Skeletal muscle satellite cell (primary cell): ENCODE data around the gene DEFB128.
"Not testable (repeated sequence)": the region's sequence is repeated elsewhere in the genome, so short reads cannot be mapped to it uniquely, and the experiment has no call there.

Source experiments
- H3K27me3 ChIP-seq: 2 replicates; pipeline ENCODE4 v1.7.0; 2013; ENCODE audit warnings: low read length; ENCODE audit not compliant: control insufficient read depth, insufficient read depth
- H3K36me3 ChIP-seq: 2 replicates; pipeline ENCODE4 v1.7.0; 2013; ENCODE audit warnings: mild to moderate bottlenecking, control low read depth, low read length; ENCODE audit not compliant: insufficient read depth
- H3K4me1 ChIP-seq: 2 replicates; pipeline ENCODE4 v1.7.0; 2013; ENCODE audit warnings: low read length; ENCODE audit not compliant: control insufficient read depth, insufficient read depth
- H3K4me2 ChIP-seq: 2 replicates; pipeline ENCODE4 v1.7.0; 2013; ENCODE audit warnings: mild to moderate bottlenecking, low read length
- H3K4me3 ChIP-seq: 2 replicates; pipeline ENCODE4 v1.7.0; 2013; ENCODE audit warnings: low read length
- H3K9ac ChIP-seq: 2 replicates; pipeline ENCODE4 v1.7.0; 2013; ENCODE audit warnings: mild to moderate bottlenecking, low read depth, low read length, moderate library complexity
- H3K9me3 ChIP-seq: replicated peaks from 2 replicates; pipeline ENCODE4 v1.7.0; 2013; ENCODE audit warnings: mild to moderate bottlenecking, control low read depth, low read length

DEFB128 gene

GRCh38 chr20:214383-214782 is 24.9 kb upstream of the DEFB128 start:
- Histone ChIP-seq H3K27me3 (peaks cover 35% of the 10 kb centered on the region), H3K4me3 (no peak overlapping the region), H3K4me2 (no peak overlapping the region), H3K9me3 (no peaks in the 10 kb centered on the region), H3K9ac (no peak overlapping the region), H3K4me1 (no peaks in the 10 kb centered on the region), H3K36me3 (no peaks in the 10 kb centered on the region)

- H3K9ac ChIP-seq = no peak overlapping the region
- no peak overlapping the region for H3K4me3 ChIP-seq
Measured at GRCh38 chr20:210809-211502, 21.4 kb upstream of the DEFB128 start.

DNA sequence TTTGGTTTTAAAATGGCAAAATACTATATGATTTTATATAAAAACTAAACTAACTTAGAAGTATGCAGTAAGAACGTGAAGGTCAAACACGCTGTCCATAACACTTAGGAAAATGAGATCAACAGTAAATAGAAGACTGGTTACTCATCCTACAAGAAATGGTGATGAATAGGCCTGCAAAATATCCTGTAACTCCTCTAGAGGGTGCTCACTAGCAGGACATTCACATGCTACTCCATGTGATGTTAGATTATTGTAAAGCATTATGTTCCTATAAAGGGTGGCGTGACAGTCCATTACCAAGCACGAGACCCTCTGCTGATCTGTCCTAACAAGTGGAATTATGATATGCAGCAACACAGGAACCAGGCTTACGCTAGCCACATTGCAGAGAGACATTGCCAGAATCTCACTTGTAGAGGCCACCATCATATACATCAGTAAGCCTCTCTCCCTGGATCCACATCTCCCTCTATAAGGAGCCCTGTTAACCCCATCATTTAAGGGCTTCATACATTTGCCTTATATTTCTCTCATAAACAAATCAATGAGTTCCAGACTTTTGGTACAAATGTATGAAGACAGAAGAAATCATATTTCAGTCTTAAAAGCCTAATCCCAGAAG is 19.5 kb upstream of the DEFB128 start:
- peaks cover 35% of the 10 kb centered on the region for H3K27me3 ChIP-seq
- no peak overlapping the region for H3K9ac ChIP-seq
- no peaks in the 10 kb centered on the region for H3K36me3 ChIP-seq
- H3K4me3 ChIP-seq = no peak overlapping the region
- no peaks in the 10 kb centered on the region for H3K4me1 ChIP-seq
- H3K9me3 ChIP-seq = no peaks in the 10 kb centered on the region
- H3K4me2 ChIP-seq = no peak overlapping the region

More at GRCh38 chr20:210809-211502, 21.4 kb upstream of the DEFB128 start:
- H3K9me3 ChIP-seq = no peaks in the 10 kb centered on the region
- H3K4me1 ChIP-seq = no peaks in the 10 kb centered on the region
- peaks cover 26% of the 10 kb centered on the region for H3K27me3 ChIP-seq
- H3K4me2 ChIP-seq = no peak overlapping the region
- H3K36me3 ChIP-seq = no peaks in the 10 kb centered on the region

- not testable (repeated sequence) for H3K36me3 ChIP-seq, H3K4me1 ChIP-seq, H3K4me3 ChIP-seq, H3K9ac ChIP-seq, H3K4me2 ChIP-seq, H3K9me3 ChIP-seq
- H3K27me3 ChIP-seq = peaks cover 22% of the 10 kb centered on the region
Measured at GRCh38 chr20:203630-204029, 14.1 kb upstream of the DEFB128 start.

DNA sequence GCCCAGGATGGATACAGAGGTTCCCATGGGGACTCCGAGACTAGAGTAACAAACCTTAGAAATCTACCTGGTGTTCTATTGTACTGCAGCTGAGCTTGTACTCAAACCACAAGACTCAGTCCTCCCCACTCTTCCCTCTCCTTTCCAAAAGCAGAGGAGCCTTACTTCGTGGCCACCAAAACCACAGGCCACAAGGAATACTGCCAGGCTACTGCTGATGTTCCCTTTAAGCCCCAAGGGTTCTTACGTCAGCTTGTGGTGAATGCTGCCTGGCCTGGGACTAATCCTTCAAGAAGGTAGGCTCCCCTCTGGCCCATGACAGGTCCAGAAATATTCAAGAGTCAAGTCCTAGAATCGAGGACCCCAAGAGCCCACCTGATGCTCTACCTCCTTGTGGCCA is 10.5 kb upstream of the DEFB128 start:
- Histone ChIP-seq H3K27me3 (peaks cover 8% of the 10 kb centered on the region), H3K4me3 (no peak overlapping the region), H3K4me1 (no peaks in the 10 kb centered on the region), H3K9me3 (no peaks in the 10 kb centered on the region), H3K4me2 (no peak overlapping the region), H3K9ac (no peak overlapping the region), H3K36me3 (no peaks in the 10 kb centered on the region)

GRCh38 chr20:198225-198624 is 8.7 kb upstream of the DEFB128 start:
- Histone ChIP-seq H3K9ac (no peak overlapping the region), H3K27me3 (peaks cover 5% of the 10 kb centered on the region), H3K36me3 (no peaks in the 10 kb centered on the region), H3K4me3 (no peak overlapping the region), H3K9me3 (no peaks in the 10 kb centered on the region), H3K4me2 (no peak overlapping the region), H3K4me1 (no peaks in the 10 kb centered on the region)

- Histone ChIP-seq H3K4me1 (no peaks in the 10 kb centered on the region), H3K4me2 (no peak overlapping the region), H3K4me3 (no peak overlapping the region), H3K9me3 (no peaks in the 10 kb centered on the region), H3K36me3 (no peaks in the 10 kb centered on the region), H3K27me3 (peaks cover 4% of the 10 kb centered on the region), H3K9ac (no peak overlapping the region)
Measured at GRCh38 chr20:187733-188132, 1.8 kb downstream of the DEFB128 start.

- Histone ChIP-seq H3K4me3 (no peak overlapping the region), H3K9me3 (no peaks in the 10 kb centered on the region), H3K4me1 (no peaks in the 10 kb centered on the region), H3K4me2 (no peak overlapping the region), H3K9ac (no peak overlapping the region), H3K27me3 (peaks cover 5% of the 10 kb centered on the region), H3K36me3 (no peaks in the 10 kb centered on the region)
Measured at GRCh38 chr20:184288-184687, 5.2 kb downstream of the DEFB128 start.

GRCh38 chr20:168876-169275 is 20.6 kb downstream of the DEFB128 start:
- no peaks in the 10 kb centered on the region for H3K36me3 ChIP-seq
- H3K27me3 ChIP-seq = no peaks in the 10 kb centered on the region
- no peaks in the 10 kb centered on the region for H3K4me1 ChIP-seq
- H3K9ac ChIP-seq = no peak overlapping the region
- no peak overlapping the region for H3K4me3 ChIP-seq
- H3K9me3 ChIP-seq = no peaks in the 10 kb centered on the region
- H3K4me2 ChIP-seq = no peak overlapping the region

GRCh38 chr20:164618-165017 is 24.9 kb downstream of the DEFB128 start:
- Histone ChIP-seq H3K4me1 (no peaks in the 10 kb centered on the region), H3K9ac (no peak overlapping the region), H3K4me3 (no peak overlapping the region), H3K4me2 (no peak overlapping the region), H3K36me3 (no peaks in the 10 kb centered on the region), H3K27me3 (peaks cover 3% of the 10 kb centered on the region), H3K9me3 (no peaks in the 10 kb centered on the region)

DNA sequence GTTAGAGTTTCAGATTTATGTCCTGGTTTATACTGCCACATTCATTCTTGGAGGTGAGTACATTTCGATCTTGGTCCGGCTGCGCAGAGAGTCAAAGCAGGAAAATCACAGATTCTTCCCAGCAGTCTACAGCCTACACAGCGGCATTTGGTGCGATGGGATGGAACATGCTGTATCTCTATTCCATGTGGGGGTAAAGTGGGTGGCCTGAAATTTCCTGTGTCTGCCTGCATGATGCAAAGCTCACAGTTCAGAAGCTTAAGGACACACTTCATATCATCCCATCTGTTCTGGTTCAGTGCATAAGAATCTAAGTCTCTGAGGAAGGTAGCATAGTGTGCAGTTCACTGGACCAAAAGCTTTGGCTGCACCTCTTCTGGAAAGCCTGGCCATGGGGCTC is 32.4 kb downstream of the DEFB128 start, which contains the start of gene DEFB127:
Gene DEFB127 (plus strand): TSS at position 301 of the 400 bp plus-strand sequence. CDS start 91 bp downstream, at position 392.
- no peaks in the 10 kb centered on the region for H3K4me1 ChIP-seq
- H3K4me2 ChIP-seq = no peak within 1 kb of the TSS
- no peaks in the 10 kb centered on the region for H3K9me3 ChIP-seq
- peaks cover 3% of the 10 kb centered on the region for H3K27me3 ChIP-seq
- H3K36me3 ChIP-seq = no peaks in the 10 kb centered on the region
- H3K4me3 ChIP-seq = no peak within 1 kb of the TSS
- H3K9ac ChIP-seq = no peak within 1 kb of the TSS

DNA sequence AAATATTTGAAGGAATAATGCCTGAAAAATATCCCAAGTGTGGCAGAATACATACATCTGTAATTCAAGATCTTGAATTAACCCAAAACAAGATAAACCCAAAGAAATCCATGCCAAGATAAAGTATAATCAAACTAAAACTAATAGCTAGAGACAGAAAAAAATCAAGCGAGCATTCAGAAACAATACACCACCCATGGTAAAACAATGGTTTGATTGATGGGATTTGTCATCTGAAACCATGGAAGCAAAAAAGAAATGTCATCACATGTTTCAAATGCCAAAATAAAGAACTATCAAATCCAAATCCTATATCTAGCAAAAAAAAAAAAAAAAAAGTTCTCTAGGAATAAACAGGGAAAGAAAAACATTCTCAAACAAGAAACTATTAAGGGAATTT is 37.4 kb downstream of the DEFB128 start:
- Histone ChIP-seq H3K9ac (no peak overlapping the region), H3K4me2 (no peak overlapping the region), H3K36me3 (no peaks in the 10 kb centered on the region), H3K4me3 (no peak overlapping the region), H3K9me3 (no peaks in the 10 kb centered on the region), H3K4me1 (no peaks in the 10 kb centered on the region), H3K27me3 (peaks cover 9% of the 10 kb centered on the region)
